HL-60 (cell line): ENCODE results near the gene PDGFC.

ENCODE experiments used
- DNase-seq, 2 experiments: peaks; one replicate each; pipeline ENCODE4 v3.0.0-alpha.2; 2010 to 2020; ENCODE audit warnings: low read depth in 1 of 2, low spot score in 1 of 2
- H3K27ac ChIP-seq: fragments of 250-450 bp; sonication (Bioruptor Pico); replicated peaks from 2 replicates; pipeline ENCODE4 v1.5.1; 2020; ENCODE audit warnings: mild to moderate bottlenecking, moderate library complexity
- H3K27me3 ChIP-seq: fragments of 250-450 bp; sonication (Bioruptor Pico); 2 replicates; pipeline ENCODE4 v1.5.1; 2021; ENCODE audit warnings: mild to moderate bottlenecking, moderate library complexity; ENCODE audit not compliant: insufficient read depth, poor library complexity, severe bottlenecking
- H3K4me3 ChIP-seq: replicated peaks from 2 replicates; pipeline ENCODE4 v1.5.1; 2011; ENCODE audit warnings: mild to moderate bottlenecking, control low read depth, low read length; ENCODE audit not compliant: insufficient read depth
- GABPA ChIP-seq: IDR thresholded peaks from 2 replicates; pipeline ENCODE4 v1.6.1; 2012; ENCODE audit warnings: low read depth
- POLR2AphosphoS5 ChIP-seq: IDR thresholded peaks from 2 replicates; pipeline ENCODE4 v1.6.1; 2012; ENCODE audit warnings: low read depth
- SPI1 ChIP-seq: IDR thresholded peaks from 2 replicates; pipeline ENCODE4 v1.6.1; 2012; ENCODE audit warnings: low read depth, mild to moderate bottlenecking, borderline replicate concordance
- TF ChIP-seq, protein P1 (sequence below): IDR thresholded peaks from one replicate; pipeline ENCODE4 v1.5.1; 2011; ENCODE audit warnings: low read length, control low read depth, inconsistent platforms; ENCODE audit not compliant: insufficient read depth
- TF ChIP-seq, protein P2 (sequence below): IDR thresholded peaks from 2 replicates; pipeline ENCODE4 v1.6.1; 2012; ENCODE audit warnings: low read depth; ENCODE audit not compliant: insufficient replicate concordance

The PDGFC gene

DNA sequence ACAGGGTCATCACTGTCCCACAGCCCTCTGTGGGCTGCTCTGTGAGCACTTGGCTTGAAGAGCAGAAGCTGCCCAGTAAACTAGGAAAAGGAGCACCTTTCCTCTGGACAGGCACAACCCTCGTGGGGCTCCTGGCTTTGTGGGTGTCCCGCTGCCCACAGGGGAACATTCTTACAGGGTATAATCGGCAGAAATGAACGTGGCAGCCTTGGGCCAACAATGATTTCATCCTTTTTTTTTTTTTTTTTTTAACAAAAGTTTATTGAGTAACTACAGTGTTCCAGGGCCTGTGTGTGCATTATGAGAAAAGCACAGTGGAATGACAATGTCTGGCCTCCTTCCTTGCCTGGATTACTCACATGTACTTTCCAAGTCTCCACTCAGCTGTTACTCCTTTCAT, 197.2 kb downstream of the PDGFC start:
- H3K4me3 ChIP-seq = no peak overlapping the region
- TF ChIP-seq SPI1 (no peak), GABPA (no peak), POLR2AphosphoS5 (no peak)
- TF ChIP-seq, protein P1, sequence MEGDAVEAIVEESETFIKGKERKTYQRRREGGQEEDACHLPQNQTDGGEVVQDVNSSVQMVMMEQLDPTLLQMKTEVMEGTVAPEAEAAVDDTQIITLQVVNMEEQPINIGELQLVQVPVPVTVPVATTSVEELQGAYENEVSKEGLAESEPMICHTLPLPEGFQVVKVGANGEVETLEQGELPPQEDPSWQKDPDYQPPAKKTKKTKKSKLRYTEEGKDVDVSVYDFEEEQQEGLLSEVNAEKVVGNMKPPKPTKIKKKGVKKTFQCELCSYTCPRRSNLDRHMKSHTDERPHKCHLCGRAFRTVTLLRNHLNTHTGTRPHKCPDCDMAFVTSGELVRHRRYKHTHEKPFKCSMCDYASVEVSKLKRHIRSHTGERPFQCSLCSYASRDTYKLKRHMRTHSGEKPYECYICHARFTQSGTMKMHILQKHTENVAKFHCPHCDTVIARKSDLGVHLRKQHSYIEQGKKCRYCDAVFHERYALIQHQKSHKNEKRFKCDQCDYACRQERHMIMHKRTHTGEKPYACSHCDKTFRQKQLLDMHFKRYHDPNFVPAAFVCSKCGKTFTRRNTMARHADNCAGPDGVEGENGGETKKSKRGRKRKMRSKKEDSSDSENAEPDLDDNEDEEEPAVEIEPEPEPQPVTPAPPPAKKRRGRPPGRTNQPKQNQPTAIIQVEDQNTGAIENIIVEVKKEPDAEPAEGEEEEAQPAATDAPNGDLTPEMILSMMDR = no peak
- TF ChIP-seq, protein P2, sequence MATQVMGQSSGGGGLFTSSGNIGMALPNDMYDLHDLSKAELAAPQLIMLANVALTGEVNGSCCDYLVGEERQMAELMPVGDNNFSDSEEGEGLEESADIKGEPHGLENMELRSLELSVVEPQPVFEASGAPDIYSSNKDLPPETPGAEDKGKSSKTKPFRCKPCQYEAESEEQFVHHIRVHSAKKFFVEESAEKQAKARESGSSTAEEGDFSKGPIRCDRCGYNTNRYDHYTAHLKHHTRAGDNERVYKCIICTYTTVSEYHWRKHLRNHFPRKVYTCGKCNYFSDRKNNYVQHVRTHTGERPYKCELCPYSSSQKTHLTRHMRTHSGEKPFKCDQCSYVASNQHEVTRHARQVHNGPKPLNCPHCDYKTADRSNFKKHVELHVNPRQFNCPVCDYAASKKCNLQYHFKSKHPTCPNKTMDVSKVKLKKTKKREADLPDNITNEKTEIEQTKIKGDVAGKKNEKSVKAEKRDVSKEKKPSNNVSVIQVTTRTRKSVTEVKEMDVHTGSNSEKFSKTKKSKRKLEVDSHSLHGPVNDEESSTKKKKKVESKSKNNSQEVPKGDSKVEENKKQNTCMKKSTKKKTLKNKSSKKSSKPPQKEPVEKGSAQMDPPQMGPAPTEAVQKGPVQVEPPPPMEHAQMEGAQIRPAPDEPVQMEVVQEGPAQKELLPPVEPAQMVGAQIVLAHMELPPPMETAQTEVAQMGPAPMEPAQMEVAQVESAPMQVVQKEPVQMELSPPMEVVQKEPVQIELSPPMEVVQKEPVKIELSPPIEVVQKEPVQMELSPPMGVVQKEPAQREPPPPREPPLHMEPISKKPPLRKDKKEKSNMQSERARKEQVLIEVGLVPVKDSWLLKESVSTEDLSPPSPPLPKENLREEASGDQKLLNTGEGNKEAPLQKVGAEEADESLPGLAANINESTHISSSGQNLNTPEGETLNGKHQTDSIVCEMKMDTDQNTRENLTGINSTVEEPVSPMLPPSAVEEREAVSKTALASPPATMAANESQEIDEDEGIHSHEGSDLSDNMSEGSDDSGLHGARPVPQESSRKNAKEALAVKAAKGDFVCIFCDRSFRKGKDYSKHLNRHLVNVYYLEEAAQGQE = no peak
- no peaks in the 10 kb centered on the region for H3K27me3 ChIP-seq
- DNase-seq = no peak
- H3K27ac ChIP-seq = no peak overlapping the region

DNA sequence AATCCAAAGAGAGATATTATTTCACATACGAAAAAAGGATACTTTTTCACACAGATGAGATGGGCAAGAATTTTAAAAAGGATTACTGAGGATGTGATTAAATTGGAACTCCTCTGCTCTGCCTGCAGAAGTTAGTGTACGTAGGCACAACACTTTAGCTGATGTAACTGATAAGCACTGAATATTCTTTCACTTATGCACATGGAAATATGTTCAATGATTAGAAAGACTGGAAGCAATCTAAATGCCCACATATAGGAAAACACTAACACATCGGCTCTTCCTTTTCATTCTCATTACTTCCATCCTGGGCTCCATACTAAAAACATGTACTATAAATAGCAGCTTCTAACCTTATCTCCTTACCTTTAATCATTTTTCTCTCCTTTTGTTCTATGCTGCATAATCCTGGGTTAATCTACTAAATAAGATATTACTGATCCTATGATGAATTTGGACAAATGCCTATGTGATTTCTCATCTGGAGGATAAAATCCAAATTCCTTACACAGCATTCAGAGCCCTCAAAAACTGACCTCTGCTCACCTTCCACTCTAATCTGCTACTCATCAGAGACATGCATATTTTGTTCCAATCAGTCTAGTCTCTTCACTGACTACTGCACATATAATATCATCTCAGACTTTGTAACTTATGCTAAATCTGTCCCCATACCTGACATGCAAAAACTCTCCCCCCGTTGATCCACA, 197.8 kb downstream of the PDGFC start:
- Histone ChIP-seq H3K4me3 (no peak overlapping the region), H3K27me3 (no peaks in the 10 kb centered on the region), H3K27ac (no peak overlapping the region)
- DNase-seq = no peak
- TF ChIP-seq GABPA (no peak), POLR2AphosphoS5 (no peak), SPI1 (no peak)
- TF ChIP-seq, protein P1 = no peak
- TF ChIP-seq, protein P2 = no peak

DNA sequence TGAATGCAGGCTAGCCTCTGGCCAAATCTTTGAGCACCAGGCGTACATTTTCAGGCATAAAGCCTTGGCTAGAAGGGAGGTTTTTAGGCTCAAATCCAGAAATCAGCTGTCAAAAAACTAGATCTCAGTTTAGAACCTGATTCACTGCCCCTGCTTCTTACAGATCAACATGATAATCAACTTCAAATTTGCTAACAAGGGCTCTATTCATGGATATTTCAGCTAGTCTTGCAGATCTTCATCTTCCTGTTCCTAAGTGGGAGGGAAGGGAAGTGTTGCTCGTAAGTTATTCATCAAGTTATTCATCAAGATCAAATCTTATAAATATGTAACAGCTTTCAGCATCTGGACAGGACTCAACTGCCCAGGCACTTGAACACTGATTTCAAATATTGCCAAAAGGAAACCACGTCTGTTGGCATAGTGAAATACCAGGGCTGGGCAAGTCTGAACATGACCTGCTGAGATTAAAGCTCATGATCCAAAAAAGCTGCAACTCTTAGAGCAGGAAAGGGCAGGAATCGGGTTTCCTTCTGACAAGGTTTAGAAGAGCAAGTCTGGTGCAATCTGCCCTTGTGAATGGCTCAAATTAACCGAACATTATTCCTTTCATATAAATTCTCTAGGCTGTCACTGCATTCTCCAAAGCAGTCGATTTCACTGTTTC, 200.3 kb downstream of the PDGFC start:
- DNase-seq = no peak
- no peak overlapping the region for H3K4me3 ChIP-seq
- TF ChIP-seq, protein P2 = peak; percentile 76
- TF ChIP-seq SPI1 = no peak
- TF ChIP-seq, protein P1 = no peak
- TF ChIP-seq GABPA = no peak
- no peak for TF ChIP-seq POLR2AphosphoS5
- no peak overlapping the region for H3K27ac ChIP-seq
- no peaks in the 10 kb centered on the region for H3K27me3 ChIP-seq
